Skeletal muscle tissue (tissue), 4 donors: Measurements from ENCODE around the gene PDCL3. TPM values are rescaled to one million over a fixed set of nuclear protein-coding genes. Genes with fewer than 3 reads are reported as not detected.

ENCODE experiments used
- H3K27ac ChIP-seq: one replicate; pipeline ENCODE4 v1.7.0; 2013; ENCODE audit warnings: mild to moderate bottlenecking, low read depth, low read length, inconsistent platforms
- H3K27me3 ChIP-seq, 3 donors: one replicate each; pipeline ENCODE4 v1.7.0; 2013; ENCODE audit warnings: low read length in 3 of 3; ENCODE audit not compliant: control insufficient read depth in 3 of 3, insufficient read depth in 3 of 3
- H3K36me3 ChIP-seq, 3 donors: one replicate each; pipeline ENCODE4 v1.7.0; 2013; ENCODE audit warnings: low read length in 3 of 3; ENCODE audit not compliant: control insufficient read depth in 3 of 3, insufficient read depth in 3 of 3
- H3K4me1 ChIP-seq, 3 donors: one replicate each; pipeline ENCODE4 v1.7.0; 2013; ENCODE audit warnings: low read length in 3 of 3, mild to moderate bottlenecking in 3 of 3; ENCODE audit not compliant: control insufficient read depth in 3 of 3, insufficient read depth in 3 of 3
- H3K4me3 ChIP-seq, 3 donors: one replicate each; pipeline ENCODE4 v1.7.0; 2013; ENCODE audit warnings: low read length in 3 of 3
- H3K9ac ChIP-seq, 3 donors: one replicate each; pipeline ENCODE4 v1.7.0; 2013; ENCODE audit warnings: low read length in 3 of 3, mild to moderate bottlenecking in 3 of 3, moderate library complexity in 2 of 3, low read depth in 1 of 3
- H3K9me3 ChIP-seq, 3 donors: one replicate each; pipeline ENCODE4 v1.7.0; 2013; ENCODE audit warnings: low read length in 3 of 3; ENCODE audit not compliant: control insufficient read depth in 3 of 3
- total RNA-seq: library from RNA; depleted of rRNA; stranded (reverse); fragments of >200 nt; gene quantifications from one replicate; pipeline ENCODE4 v1.2.3, GENCODE V29; 2014
- donor health status: Osteomylitis.

PDCL3 gene
- total RNA-seq, 1 donor from 2014 or later: 15.7 TPM

DNA sequence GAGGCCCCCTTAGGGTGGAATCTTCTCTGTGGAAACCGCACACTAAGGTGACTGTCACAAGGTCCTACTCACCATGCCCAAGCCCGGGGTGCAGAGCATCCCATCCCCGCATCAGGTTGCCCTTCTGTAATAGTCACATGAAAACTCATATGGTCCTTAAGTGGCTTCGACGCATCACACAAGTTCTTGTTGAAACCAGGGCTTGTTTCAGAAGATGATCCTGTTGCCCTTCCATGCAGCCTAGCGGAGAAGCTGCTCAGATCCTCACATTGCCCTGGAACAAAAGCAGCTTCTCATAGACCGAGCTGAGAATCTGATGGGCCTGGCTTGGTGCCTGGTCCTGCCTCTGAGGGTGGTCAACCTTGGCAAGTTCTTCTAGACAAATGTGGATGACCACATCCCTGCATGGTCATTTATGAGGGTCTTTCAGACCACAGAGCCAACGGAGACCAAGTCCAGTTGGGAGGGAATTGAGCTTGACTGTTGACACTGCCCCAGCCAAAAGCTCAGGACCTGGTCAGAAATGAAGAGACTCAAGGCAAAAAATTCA, 54.1 kb downstream of the PDCL3 start:
- Histone ChIP-seq H3K4me3 (no peak overlapping the region), H3K36me3 (no peaks in the 10 kb centered on the region), H3K9me3 (no peaks in the 10 kb centered on the region), H3K9ac (no peak overlapping the region), H3K27ac (no peak overlapping the region), H3K27me3 (no peaks in the 10 kb centered on the region), H3K4me1 (no peaks in the 10 kb centered on the region)

DNA sequence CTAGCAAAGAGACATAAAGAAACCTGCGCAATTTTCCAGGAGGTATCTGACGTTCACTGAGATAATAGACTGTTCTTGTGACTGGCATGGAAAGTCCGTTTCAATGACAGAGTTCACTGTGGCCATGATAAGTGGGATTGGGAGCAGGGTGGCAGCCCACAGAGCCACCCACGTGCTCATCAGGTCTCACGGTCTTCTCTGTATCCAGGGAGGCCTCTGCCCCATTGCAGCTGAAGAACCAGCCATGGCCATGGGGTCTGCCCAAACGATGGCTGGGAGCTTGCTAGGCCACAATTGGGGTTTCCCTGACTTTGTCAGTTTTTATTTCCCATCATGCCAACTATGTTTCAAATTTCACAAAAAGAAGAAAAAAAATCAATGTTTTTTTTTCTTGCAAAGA, 57.2 kb downstream of the PDCL3 start:
- H3K9me3 ChIP-seq: no peaks in the 10 kb centered on the region
- no peaks in the 10 kb centered on the region for H3K4me1 ChIP-seq
- no peak overlapping the region for H3K27ac ChIP-seq
- peaks cover 0 to 3% (median 0%) of the 10 kb centered on the region in 3 donors for H3K27me3 ChIP-seq
- H3K36me3 ChIP-seq: no peaks in the 10 kb centered on the region
- H3K9ac ChIP-seq: no peak overlapping the region
- H3K4me3 ChIP-seq: no peak overlapping the region

DNA sequence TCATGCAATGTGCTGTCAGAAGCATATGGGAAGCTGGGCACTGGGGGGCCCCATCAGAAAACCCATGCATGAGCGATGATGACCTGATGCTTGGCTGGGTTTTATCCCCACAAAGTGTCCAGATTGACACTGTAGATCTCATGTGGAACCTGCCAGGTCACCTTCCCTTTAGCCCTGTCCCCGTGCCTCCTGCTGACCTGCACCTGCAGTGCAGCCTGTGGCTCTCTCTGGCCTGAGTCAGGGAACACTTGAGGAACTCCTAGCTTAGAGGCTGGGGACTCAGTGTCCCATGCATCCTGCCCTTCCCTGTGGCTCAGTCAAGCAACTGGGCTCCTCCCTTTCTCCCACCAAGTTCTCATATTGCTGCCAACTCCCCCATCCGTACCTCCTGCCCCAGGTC, 57.7 kb downstream of the PDCL3 start:
- no peaks in the 10 kb centered on the region for H3K4me1 ChIP-seq

DNA sequence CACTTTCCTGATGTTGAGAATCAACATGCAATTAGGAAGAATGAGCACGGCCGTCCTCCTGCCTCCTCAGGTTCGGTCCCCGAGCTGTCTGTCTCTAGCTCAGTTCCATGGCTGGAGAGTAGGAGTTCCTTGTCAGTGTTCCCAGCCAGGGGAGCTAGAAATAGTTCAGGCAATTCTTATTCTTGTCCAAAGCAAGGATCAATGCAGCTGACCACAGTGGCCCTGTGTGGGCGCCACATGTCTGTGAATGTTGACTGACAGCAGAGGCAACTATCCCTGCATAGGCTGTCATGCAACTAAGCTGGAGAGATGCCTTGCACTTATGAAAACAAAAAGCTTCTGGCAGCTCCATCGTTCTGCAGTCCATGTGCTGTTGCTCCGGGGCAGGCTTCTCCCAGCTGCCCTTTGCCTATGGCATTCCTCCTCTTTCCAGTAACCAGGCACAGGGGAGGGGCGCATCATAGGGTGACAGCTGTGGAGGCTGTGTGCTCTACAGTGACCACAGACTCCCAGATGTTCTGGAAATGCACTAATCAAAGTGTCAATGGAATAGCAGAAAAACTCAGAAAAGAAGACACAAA, 58.7 kb downstream of the PDCL3 start:
- Histone ChIP-seq H3K9me3 (no peaks in the 10 kb centered on the region), H3K27me3 (peaks cover 0 to 5% (median 3%) of the 10 kb centered on the region in 3 donors), H3K27ac (no peak overlapping the region), H3K9ac (no peak overlapping the region), H3K36me3 (no peaks in the 10 kb centered on the region), H3K4me3 (no peak overlapping the region), H3K4me1 (no peaks in the 10 kb centered on the region)

More for the DNA sequence above, 57.7 kb downstream of the PDCL3 start:
- Histone ChIP-seq H3K27ac (no peak overlapping the region), H3K27me3 (peaks cover 0 to 3% (median 0%) of the 10 kb centered on the region in 3 donors), H3K36me3 (no peaks in the 10 kb centered on the region), H3K9ac (no peak overlapping the region), H3K9me3 (no peaks in the 10 kb centered on the region), H3K4me3 (no peak overlapping the region)

DNA sequence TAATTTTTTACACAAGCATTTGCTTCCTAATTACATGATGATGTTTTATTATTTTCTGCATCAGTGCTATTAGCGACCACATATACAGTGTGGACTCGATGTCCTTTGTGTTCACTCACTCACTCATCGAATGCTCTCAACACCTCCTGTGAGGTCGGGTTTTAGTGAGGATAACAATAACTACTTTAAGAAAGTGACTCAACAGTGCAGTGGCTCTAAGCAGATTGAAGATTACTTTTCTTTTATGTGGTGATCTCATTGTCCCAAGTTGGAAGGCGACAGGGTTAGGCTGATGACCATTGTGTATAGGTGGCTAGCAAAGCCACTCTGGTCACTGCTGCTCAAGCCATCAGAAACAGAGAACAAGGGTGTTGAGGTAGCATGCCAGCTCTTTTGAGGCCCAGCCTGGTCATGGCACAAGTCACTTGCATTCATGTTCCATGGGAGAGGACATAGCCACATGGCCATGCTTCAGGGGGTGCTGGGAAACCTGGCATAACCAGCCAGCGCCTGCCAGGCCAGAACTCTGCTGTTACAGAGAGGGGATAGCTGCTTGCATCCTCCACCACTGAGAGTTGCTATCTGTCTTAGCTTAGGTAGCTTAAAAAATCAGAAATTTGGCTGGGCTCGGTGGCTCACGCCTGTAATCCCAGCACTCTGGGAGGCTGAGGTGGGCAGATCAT, 60.4 kb downstream of the PDCL3 start:
- no peaks in the 10 kb centered on the region for H3K9me3 ChIP-seq

DNA sequence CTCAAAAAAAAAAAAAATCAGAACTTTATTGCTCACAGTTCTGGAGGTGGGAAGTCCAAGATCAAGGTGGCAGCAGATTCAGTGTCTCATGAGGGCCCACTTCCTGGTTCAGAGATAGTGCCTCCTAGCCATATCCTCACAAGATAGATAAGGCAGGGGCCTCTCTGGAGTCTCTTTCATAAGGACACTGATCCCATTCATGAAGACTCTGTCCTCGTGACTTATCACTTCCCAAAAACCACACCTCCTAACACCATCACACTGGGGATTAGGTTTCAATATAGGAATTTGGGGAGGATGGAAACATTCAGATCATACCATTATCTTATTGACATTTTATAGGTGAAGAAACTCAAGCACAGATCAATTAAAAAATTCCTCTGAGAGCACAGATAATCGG, 61.1 kb downstream of the PDCL3 start:
- H3K36me3 ChIP-seq: no peaks in the 10 kb centered on the region
- H3K9me3 ChIP-seq: no peaks in the 10 kb centered on the region
- H3K4me1 ChIP-seq: no peaks in the 10 kb centered on the region
- no peak overlapping the region for H3K9ac ChIP-seq
- H3K27me3 ChIP-seq: peaks cover 3 to 9% (median 7%) of the 10 kb centered on the region in 3 donors
- no peak overlapping the region for H3K4me3 ChIP-seq
- H3K27ac ChIP-seq: no peak overlapping the region

More for the DNA sequence above, 60.4 kb downstream of the PDCL3 start:
- peaks cover 3 to 9% (median 7%) of the 10 kb centered on the region in 3 donors for H3K27me3 ChIP-seq
- no peaks in the 10 kb centered on the region for H3K4me1 ChIP-seq
- H3K36me3 ChIP-seq: no peaks in the 10 kb centered on the region
- H3K27ac ChIP-seq: no peak overlapping the region
- H3K4me3 ChIP-seq: no peak overlapping the region
- H3K9ac ChIP-seq: no peak overlapping the region

DNA sequence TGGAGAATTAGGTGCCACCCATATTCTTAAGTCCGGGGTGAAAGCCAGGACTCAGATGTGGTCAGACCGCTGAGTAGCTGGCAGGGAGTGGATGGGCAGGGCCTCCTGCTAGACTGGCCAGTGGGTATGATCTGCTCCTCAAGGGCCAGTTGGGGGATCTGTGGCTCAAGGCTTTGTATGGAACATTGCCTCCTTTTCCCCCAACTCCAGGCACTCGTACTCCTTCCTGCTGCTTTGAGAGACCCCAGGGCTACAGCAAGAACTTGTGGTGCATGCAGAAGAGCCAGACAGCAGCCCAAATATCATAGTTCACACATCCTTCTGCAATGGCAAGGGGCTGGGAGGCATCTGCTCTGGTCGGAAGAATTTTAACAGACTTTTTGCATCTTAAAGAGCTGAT, 61.7 kb downstream of the PDCL3 start:
- Histone ChIP-seq H3K27ac (no peak overlapping the region), H3K36me3 (no peaks in the 10 kb centered on the region)

DNA sequence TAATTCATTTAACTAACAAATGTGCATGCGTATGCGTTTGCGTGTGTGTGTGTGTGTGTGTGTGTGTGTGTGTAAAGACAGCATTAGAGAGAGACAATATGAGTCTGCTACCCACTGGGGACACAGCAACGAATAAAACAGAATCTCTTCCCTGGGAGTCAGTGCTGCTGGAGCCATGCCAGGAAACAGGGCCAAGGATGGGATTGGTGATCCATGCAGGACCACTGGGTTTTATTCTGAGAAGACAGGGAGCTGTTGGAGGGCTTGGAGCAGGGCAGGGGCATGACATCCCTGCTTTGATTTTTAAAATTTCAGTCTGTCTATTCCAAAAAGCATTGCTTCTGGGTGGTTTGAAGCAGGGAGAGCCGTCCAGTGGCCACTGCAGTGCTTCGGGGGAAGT, 62.9 kb downstream of the PDCL3 start:
- Histone ChIP-seq H3K9ac (no peak overlapping the region), H3K27ac (no peak overlapping the region), H3K27me3 (peaks cover 5 to 9% (median 7%) of the 10 kb centered on the region in 3 donors), H3K4me1 (no peaks in the 10 kb centered on the region), H3K9me3 (no peaks in the 10 kb centered on the region), H3K36me3 (no peaks in the 10 kb centered on the region), H3K4me3 (no peak overlapping the region)

More for the DNA sequence above, 61.7 kb downstream of the PDCL3 start:
- peaks cover 3 to 9% (median 7%) of the 10 kb centered on the region in 3 donors for H3K27me3 ChIP-seq
- H3K4me3 ChIP-seq: no peak overlapping the region
- H3K9ac ChIP-seq: no peak overlapping the region
- H3K9me3 ChIP-seq: no peaks in the 10 kb centered on the region
- H3K4me1 ChIP-seq: no peaks in the 10 kb centered on the region
